GM18505 (cell line): ENCODE measurements around the gene SPACA5.
"Not testable (repeated sequence)": the region's sequence is repeated elsewhere in the genome, so short reads cannot be mapped to it uniquely, and the experiment has no call there.

Experiments
- ATAC-seq: cut with Tn5 transposase; IDR thresholded peaks from one replicate; pipeline ENCODE4 v1.9.1; 2021; ENCODE audit not compliant: unreplicated experiment
- POLR2A ChIP-seq: IDR thresholded peaks from 4 replicates; pipeline ENCODE4 v1.6.1; 2011; ENCODE audit warnings: borderline replicate concordance; ENCODE audit not compliant: insufficient read depth, insufficient read length; ENCODE audit errors: extremely low read depth

The SPACA5 gene

DNA sequence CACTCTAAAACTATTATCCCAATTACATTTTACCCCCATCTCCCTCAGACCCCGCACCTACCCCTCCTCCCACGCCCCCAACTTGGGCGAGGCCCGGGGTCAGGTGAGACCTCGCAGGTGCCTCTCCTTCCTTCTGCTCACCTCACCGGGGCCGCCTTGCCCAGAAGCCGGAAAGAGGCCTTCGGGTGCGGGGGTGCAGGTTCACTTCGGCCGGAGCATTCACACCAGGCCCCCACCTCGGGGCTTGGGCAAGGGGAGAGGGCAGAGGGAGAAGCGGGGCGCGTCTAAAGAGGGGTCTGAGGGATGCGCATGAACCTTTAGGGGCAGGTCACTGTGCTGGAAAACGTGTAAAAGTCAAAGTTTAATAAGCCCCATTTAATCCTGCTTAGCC lies 3.4 kb upstream of the SPACA5 start:
- peak; percentile 13 for ATAC-seq
- no peak for TF ChIP-seq POLR2A

DNA sequence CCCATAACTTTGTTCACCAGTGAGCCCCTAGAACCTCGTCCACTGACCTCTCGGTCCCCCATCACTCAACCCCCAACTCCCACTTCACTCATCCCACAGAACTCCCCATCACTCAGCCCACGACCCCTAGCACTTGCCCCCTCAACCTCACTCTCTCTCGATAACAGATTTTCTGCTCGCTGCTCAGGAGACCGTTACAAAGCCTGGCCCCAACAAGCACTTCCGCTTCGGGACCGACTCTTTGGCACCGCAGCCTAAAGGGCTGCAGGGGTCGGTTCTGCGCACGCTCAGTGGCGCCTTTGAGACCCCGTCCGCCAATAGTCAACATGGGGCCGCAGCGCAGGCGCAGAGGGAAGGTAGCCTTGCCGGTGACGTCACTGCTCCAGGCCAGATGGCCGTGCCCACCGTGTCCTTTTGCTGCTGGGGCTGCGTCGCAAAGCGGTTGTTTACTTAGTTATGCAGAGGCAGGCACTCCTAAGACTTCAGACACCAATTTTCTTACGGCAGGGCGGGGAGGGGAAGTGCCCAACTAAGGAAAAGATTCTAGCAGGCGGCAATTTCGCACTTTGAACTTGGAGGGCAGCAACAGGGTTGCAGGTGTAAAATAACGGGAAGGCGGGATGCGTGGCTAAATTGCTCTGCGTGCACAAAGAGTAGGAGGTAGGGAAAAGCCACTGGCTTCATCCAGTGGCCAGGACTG lies 2.9 kb upstream of the SPACA5 start, which contains the start of gene ZNF182:
Gene ZNF182 (minus strand): TSS at position 232 of the 700 bp plus-strand sequence. CDS start 1,380 bp downstream, outside the sequence.
- ATAC-seq: peak; percentile 92
- peak; percentile 82 for TF ChIP-seq POLR2A

DNA sequence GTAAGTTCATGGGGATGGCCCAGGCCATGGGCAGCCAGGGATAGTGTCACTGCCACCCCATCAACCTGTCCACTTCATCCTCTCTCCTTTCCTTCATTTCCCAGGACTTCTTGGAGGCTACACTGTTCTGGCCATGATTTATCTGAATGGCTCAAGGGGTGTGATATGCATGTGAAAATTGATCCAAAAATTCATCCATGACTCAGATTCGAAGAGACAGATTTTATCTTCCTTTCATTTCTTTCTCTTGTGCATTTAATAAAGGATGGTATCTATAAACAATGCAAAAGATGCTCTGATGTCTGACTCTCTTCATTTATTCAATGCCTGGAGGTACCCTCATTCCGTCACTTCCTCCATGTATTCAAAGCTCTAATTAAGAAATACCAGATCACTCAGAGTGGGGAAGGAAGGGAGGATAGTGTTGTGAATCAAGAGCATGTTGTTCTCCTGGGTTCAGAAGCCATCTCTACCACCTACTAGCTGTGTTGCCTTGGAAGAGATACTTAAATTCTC lies 2.7 kb downstream of the SPACA5 start:
- not testable (repeated sequence) for ATAC-seq

DNA sequence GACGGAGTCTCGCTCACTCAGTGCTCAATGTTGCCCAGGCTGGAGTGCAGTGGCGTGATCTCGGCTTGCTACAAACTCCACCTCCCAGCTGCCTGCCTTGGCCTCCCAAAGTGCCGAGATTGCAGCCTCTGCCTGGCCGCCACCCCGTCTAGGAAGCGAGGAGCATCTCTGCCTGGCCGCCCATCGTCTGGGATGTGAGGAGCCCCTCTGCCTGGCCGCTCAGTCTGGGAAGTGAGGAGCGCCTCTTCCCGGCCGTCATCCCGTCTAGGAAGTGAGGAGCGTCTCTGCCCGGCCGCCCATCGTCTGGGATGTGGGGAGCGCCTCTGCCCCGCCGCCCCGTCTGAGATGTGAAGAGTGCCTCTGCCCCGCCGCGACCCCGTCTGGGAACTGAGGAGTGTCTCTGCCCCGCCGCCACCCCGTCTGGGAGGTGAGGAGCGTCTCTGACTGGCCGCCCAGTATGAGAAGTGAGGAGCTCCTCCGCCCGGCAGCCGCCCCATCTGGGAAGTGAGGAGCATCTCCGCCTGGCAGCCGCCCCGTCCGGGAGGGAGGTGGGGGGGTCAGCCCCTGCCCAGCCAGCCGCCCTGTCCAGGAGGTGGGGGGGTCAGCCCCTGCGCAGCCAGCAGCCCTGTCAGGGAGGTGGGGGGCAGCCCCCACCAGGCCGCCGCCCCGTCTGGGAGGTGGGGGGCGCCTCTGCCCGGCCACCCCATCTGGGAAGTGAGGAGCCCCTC lies 10.0 kb downstream of the SPACA5 start:
- ATAC-seq: not testable (repeated sequence)

- not testable (repeated sequence) for ATAC-seq
These were observed 13.1 kb downstream of the SPACA5 start for GRCh38 chrX:48019892-48020291.

DNA sequence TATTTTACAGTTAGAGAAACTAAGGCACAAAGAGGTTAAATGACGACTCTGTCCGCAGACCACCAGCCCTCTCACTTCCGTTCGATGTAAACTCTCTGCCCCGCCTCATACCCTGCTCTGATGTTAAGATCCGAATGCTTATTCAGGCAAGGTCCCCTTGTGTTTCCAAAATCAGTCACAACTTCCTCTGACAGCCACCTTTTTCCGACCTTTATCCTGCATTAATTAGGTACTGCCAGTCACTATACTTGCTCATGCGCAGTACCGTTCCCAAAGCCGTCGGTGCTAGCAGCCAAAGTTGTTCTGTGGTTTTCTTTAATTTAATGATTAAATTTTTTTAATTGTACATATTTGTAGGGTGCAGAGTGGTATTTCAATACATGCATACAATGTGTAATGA lies 13.7 kb downstream of the SPACA5 start:
- ATAC-seq: not testable (repeated sequence)

DNA sequence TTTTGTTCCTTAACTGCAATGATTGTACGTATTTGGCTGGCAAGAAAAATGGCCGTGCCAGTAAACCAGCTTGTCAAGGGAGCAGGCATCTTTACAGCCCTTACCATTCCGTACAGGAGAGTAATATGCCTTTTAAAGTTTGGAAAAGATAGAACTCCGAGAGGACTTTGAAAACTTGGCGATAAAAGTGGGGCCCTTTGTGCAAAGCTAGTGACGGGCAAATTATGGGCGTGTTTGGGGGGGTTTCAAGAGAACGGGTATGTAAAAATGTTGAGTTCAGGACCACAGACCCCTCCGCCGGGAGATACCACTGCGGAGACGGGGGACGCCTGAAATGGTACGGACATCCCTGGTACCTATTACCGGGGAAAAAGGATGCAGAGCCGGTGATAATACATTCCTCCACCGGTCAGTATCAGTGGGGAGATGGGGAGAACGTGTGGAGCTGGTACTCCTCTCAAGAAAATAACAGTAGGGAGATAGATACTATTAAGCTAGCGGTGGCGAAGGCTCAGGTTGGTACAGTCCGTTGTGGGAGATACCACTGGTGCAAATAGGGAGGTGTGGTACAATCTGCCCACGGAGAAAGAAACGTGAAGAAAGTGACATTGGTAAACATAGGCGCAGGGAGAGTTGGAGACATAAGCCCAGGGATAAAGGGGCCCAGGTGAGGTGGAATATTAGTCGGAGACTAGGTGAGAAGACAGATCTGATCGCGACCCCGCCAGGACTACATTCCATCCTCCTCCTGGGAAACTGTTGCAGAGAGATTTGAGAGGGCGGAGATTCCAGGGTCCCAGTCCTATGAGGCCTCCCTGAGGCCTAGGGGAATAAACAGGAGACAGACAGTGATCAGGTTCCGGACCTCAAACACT lies 14.5 kb downstream of the SPACA5 start:
- no peak for TF ChIP-seq POLR2A

DNA sequence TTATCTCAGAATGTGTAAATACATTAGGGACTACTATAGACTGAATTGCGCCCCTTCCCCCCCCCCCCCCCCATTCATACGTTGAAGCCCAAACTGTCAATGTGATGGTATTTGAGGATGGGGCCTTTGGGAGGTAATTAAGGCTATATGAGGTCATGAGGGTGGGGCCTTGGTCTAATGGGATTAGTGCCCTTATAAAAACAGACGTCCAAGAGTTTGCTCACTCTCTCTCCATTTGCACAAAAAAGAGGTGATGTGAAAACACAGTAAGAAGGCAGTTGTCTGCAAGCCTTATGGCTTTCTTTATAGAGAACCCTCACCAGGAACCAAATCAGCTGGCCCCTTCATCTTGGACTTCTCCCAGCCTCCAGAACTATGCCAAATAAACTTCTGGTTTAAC lies 15.3 kb downstream of the SPACA5 start:
- no peak for ATAC-seq
- no peak for TF ChIP-seq POLR2A

More for the DNA sequence above, 14.5 kb downstream of the SPACA5 start:
- ATAC-seq: peak; percentile 47

DNA sequence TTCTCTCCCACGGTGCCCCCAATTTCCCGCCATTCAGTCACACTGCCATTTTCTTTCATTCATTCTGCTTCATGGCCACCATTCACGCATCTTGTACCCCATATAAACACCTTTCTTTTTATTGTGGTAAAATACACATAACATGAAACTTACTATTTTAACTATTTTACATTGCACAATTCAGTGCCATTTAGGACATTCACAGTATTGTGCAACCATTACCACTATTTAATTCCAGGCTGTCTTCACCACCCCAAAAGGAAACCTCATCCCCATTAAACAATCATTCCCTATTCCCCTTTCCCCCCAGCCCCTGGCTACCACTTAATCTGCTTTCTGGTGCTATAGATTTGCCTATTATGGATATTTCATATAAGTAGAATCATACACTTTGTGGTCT lies 15.9 kb downstream of the SPACA5 start:
- no peak for ATAC-seq
- TF ChIP-seq POLR2A: no peak

GRCh38 chrX:48025561-48025960 lies 18.8 kb downstream of the SPACA5 start:
- no peak for TF ChIP-seq POLR2A
- ATAC-seq: no peak

DNA sequence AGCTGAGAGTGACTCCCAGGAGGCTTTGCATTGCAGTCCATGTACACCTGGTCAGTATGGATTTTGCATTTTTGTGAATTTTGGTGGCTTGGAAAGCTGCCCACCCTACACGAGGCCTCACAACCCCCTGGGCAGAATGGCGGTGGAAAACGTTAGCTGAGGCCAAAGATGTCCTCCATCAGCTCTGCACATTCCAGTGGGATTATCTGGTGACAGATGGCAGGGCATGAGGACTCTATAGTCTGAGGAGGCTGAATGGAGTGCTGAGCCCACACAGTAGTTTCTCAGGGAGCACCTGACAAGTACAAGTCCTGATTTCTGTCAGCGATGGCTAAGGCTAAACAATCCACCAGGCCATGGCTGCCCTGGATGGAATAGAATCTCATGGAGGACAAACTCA lies 20.8 kb downstream of the SPACA5 start:
- ATAC-seq: not testable (repeated sequence)

DNA sequence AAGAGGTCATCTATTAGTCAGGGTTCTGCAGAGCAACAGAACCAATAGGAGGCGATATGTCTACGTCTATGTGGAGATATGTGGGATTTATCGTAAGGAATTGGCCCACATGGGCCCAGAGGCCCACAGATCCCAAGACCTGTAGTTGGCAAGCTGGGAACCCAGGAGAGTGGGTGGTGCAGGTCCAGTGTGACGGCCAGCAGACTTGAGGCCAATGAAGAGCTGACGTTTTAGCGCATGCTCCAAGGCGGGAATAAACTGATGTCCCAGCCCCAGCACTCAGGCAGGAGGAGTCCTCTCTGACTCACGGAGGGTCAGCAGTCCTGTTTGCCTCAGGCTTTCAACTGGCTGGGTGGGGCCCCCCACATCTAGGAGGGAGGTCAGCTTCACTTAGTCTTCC lies 21.3 kb downstream of the SPACA5 start:
- no peak for TF ChIP-seq POLR2A
- ATAC-seq: no peak

DNA sequence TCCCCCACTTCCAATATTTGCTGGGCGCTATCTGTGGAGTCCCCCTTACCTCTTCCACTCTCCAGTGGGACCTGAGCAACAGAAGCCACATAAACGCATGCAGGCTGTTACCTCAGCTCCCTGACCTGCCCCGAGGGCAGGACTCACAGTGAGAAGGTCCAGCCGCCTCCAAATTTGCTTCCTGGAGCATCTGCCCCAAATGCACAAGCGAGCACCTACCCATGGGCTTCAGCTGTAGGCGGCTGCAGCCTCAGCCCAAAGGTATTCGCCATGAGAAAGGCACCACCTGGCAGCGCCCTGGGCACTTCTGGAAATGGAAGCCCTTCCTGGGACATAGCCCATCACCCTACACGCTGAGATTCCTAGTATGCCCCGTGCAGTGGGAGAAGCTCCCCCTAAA lies 23.4 kb downstream of the SPACA5 start:
- TF ChIP-seq POLR2A: no peak
- no peak for ATAC-seq

DNA sequence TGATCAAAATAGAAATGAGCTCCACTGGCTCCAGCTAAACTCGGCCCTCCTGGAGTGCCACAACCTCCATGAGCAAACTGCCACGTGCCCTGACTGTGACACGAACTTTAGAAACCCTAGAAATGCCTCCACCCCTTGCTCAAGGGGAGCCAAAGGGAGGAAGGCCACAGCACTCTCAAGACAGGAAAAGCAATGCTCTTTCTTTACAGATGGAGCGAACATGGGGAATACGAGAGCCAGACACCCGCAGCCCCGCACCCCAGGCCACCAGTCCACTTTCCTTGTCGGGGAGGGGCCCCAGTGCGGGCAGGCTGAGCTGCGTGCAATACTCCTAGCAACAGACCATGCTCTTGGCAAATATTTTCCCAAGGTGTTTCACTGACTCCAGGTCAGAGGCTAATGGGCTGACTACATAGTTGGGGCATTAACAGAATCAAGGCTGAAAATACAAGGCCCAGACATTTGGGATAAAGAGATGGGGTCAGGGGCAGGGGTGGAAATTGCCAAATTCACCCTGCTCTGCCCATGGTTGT lies 23.9 kb downstream of the SPACA5 start:
- ATAC-seq: not testable (repeated sequence)
